ENCODE results near the gene ZNF445. TPM values are rescaled to one million over a fixed set of nuclear protein-coding genes. Genes with fewer than 3 reads are reported as not detected.
A peak's percentile ranks its signal among the peaks of the same experiment; 100 is the strongest.
"Not testable (repeated sequence)": the region's sequence is repeated elsewhere in the genome, so short reads cannot be mapped to it uniquely, and the experiment has no call there.

The ZNF445 gene
- total RNA-seq, 1 donor = 9.5 TPM

- H3K4me3 ChIP-seq (ENCODE audit: low read depth, low read length) = peak overlapping the region; percentile 80
- TF ChIP-seq CTCF (IDR thresholded peaks at IDR 0.05; ENCODE audit: insufficient read depth, low read depth, low read length) = no peak
- DNase-seq (ENCODE audit: low read depth) = no peak
These were observed 592 bp upstream of the ZNF445 start for GRCh38 chr3:44478055-44478468.

GRCh38 chr3:44476963-44477311 lies 533 bp downstream of the ZNF445 start:
- H3K4me3 ChIP-seq (ENCODE audit: low read depth, low read length) = peak overlapping the region; percentile 80
- no peak for TF ChIP-seq CTCF (IDR thresholded peaks at IDR 0.05; ENCODE audit: insufficient read depth, low read depth, low read length)
- DNase-seq (ENCODE audit: low read depth) = no peak

GRCh38 chr3:44476181-44476611 lies 1.3 kb downstream of the ZNF445 start:
- DNase-seq (ENCODE audit: low read depth) = peak; percentile 69
- peak overlapping the region; percentile 80 for H3K4me3 ChIP-seq (ENCODE audit: low read depth, low read length)
- peak; percentile 32 for TF ChIP-seq CTCF (IDR thresholded peaks at IDR 0.05; ENCODE audit: insufficient read depth, low read depth, low read length)

- H3K4me3 ChIP-seq (ENCODE audit: low read depth, low read length); DNase-seq (ENCODE audit: low read depth): not testable (repeated sequence)
These were observed 2.6 kb downstream of the ZNF445 start for GRCh38 chr3:44474886-44475285.

GRCh38 chr3:44470430-44470829 lies 7.0 kb downstream of the ZNF445 start:
- TF ChIP-seq CTCF (IDR thresholded peaks at IDR 0.05; ENCODE audit: insufficient read depth, low read depth, low read length) = no peak
- no peak overlapping the region for H3K4me3 ChIP-seq (ENCODE audit: low read depth, low read length)
- DNase-seq (ENCODE audit: low read depth) = no peak

- TF ChIP-seq CTCF (IDR thresholded peaks at IDR 0.05; ENCODE audit: insufficient read depth, low read depth, low read length) = no peak
- no peak for DNase-seq (ENCODE audit: low read depth)
- H3K4me3 ChIP-seq (ENCODE audit: low read depth, low read length) = no peak overlapping the region
These were observed 7.6 kb downstream of the ZNF445 start for GRCh38 chr3:44469914-44470313.

- TF ChIP-seq CTCF (IDR thresholded peaks at IDR 0.05; ENCODE audit: insufficient read depth, low read depth, low read length) = no peak
- peak; percentile 42 for DNase-seq (ENCODE audit: low read depth)
- H3K4me3 ChIP-seq (ENCODE audit: low read depth, low read length) = no peak overlapping the region
These were observed 8.6 kb downstream of the ZNF445 start for GRCh38 chr3:44468572-44469520.

- H3K4me3 ChIP-seq (ENCODE audit: low read depth, low read length); DNase-seq (ENCODE audit: low read depth): not testable (repeated sequence)
These were observed 9.4 kb downstream of the ZNF445 start for GRCh38 chr3:44468099-44468537.
